ENCODE data around the gene LONP1.
A peak's percentile ranks its signal among the peaks of the same experiment; 100 is the strongest.
"Not testable (repeated sequence)": the region's sequence is repeated elsewhere in the genome, so short reads cannot be mapped to it uniquely, and the experiment has no call there.

LONP1 gene, protein sequence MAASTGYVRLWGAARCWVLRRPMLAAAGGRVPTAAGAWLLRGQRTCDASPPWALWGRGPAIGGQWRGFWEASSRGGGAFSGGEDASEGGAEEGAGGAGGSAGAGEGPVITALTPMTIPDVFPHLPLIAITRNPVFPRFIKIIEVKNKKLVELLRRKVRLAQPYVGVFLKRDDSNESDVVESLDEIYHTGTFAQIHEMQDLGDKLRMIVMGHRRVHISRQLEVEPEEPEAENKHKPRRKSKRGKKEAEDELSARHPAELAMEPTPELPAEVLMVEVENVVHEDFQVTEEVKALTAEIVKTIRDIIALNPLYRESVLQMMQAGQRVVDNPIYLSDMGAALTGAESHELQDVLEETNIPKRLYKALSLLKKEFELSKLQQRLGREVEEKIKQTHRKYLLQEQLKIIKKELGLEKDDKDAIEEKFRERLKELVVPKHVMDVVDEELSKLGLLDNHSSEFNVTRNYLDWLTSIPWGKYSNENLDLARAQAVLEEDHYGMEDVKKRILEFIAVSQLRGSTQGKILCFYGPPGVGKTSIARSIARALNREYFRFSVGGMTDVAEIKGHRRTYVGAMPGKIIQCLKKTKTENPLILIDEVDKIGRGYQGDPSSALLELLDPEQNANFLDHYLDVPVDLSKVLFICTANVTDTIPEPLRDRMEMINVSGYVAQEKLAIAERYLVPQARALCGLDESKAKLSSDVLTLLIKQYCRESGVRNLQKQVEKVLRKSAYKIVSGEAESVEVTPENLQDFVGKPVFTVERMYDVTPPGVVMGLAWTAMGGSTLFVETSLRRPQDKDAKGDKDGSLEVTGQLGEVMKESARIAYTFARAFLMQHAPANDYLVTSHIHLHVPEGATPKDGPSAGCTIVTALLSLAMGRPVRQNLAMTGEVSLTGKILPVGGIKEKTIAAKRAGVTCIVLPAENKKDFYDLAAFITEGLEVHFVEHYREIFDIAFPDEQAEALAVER

GRCh38 chr19:5719961-5720790, at the start of gene LONP1, which contains the start of gene CATSPERD:
Gene LONP1, minus strand, starts transcription at chr19:5720146. Its CDS starts 14 bp downstream, at chr19:5720132.
Gene CATSPERD, plus strand, starts transcription at chr19:5720637. Its CDS starts 101 bp downstream, at chr19:5720738.
- DNase-seq (ENCODE audit: low spot score): peak; percentile 100

DNA sequence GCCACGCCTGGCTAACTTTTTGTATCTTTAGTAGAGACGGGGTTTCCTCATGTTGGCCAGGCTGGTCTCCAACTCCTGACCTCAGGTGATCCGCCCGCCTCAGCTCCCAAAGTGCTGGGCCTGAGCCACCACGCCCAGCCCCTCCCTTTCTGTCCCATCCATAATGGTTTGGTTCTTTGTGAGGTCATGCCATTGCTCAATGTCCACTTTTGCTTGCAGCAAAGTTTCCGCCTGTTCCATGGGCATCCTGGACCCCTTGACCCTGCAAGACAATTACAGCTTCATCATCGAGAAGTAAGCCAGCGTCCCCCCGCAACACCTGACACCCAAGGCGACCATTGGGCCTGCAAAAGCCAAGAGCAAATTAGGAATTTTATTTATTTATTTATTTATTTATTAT, 48.0 kb upstream of the LONP1 start:
- no peak for DNase-seq (ENCODE audit: low spot score)

DNA sequence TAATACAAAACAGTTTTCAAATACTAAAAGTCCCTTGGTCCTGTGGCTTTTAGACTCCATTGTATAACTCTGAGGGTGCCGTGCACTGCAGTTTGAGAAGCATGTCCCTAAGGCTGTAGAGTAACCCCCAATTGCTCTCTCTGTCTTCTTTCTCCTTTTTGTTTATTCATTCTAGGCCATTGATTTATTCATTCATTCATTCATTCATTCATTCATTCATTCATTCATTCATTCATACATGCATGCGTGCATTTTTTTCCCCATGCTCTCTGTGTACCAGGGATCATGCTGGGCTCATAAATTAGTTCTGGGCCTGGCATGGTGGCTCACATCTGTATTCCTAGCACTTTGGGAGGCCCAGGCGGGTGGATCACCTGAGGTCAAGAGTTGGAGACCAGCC, 45.3 kb upstream of the LONP1 start:
- DNase-seq (ENCODE audit: low spot score): no peak

DNA sequence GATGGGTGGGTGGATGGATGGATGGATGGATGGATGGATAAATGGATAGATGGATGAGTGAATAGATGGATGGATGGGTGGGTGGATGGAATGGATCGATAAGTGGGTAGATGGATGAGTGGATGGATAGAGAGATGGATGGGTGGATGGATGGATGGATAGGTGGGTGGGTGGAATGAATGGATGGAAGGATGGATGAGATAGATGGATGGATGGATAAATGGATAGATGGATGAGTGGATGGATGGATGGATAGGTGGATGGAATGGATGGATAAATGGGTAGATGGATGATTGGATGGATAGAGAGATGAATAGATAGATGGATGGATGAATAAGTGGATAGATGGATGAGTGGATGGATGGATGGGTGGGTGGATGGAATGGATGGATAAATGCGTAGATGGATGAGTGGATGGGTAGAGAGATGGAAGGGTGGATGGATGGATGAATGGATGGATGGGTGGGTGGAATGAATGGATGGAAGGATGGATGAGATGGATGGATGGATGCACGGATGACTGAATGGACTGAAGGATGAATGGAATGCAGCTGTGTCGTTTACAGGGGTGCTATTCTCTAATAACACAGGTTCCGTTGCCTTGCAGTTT, 42.8 kb upstream of the LONP1 start:
- no peak for DNase-seq (ENCODE audit: low spot score)

DNA sequence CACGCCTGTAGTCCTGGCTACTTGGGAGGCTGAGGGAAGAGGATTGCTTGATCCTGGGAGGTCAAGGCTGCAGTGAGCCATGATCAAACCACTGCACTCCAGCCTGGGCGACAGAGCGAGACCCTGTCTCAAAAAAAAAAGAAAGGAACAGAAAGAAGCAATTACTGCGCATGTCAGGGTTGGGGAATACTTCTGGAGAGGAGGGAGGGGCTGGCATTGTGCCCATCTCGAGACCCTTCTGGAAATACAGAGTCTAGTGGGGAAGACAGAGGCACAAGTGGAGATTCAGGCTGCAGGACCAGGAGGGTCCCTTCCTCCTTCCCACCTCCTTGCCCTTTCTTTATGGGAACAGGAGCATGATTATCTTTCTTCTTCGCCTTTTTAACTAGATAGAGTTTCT, 33.8 kb upstream of the LONP1 start:
- no peak for DNase-seq (ENCODE audit: low spot score)

DNA sequence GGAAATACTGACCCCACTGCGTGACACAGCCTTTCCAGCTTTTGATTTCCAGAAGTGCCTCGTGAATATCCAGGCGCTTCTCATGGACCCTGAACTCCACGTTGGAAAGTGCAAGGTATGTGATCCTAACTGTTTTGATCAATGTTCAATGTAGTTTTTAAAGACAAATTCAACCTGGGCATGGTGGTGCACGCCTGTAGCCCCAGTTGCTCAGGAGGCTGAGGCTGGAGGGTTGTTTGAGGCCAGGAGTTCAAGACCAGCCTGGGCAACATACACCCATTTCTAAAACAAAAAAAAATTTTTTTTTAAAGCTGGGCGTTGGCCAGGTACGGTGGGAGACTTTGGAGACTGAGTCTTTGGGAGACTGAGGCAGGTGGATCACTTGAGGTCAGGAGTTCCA, 31.8 kb upstream of the LONP1 start:
- DNase-seq (ENCODE audit: low spot score): no peak

GRCh38 chr19:5749505-5749904, 29.6 kb upstream of the LONP1 start:
- DNase-seq (ENCODE audit: low spot score): no peak

DNA sequence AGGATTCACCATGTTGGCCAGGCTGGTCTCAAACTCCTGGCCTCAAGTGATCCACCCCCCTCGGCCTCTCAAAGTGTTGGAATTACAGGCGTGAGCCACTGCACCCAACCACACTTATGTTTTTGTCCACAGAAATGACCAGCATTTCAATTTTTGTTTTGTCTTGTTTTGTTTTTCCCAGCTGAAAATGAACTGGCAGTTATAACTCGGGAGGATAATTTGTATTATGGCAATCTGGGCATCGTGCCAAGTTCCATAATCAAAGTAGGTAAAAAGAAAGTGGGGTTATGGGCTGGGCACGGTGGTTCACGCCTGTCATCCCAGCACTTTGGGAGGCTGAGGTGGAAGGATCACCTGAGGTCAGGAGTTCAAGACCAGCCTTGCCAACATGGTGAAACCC, 29.0 kb upstream of the LONP1 start:
- not testable (repeated sequence) for DNase-seq (ENCODE audit: low spot score)

DNA sequence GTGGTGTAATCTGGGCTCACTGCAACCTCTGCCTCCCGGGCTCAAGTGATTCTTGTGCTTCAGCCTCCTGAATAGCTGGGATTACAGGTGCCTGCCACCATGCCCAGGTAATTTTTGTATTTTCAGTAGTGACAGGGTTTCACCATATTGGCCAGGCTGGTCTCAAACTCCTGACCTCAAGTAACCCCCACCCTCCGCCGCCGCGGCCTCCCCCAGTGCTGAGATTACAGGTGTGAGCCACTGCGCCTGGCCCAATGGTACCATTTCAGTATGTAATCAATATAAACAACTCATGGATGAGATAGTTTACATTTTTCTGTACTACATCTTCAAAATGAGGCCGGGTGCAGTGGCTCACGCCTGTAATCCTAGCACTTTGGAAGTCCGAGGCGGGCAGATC, 25.1 kb upstream of the LONP1 start:
- not testable (repeated sequence) for DNase-seq (ENCODE audit: low spot score)

DNA sequence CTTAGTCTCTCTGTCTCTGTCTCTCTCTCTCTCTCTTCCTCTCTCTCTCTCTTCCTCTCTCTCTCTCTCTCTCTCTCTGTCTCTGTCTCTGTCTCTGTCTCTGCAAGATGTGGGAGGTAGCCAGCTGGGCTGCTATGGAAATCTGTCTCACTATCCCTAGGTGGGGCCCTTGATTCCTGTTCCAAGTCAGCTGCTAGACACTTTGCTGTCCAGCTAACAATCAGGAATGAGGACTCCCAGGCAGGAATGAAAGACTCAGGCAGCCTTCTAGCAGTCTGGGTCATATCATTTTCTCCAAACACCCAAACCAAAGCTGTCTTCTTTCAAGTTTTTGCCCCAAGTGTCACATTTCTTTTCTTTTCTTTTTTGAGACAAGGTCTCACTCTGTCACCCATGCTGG, 23.7 kb upstream of the LONP1 start:
- DNase-seq (ENCODE audit: low spot score): peak; percentile 26

- DNase-seq (ENCODE audit: low spot score): no peak
Measured at GRCh38 chr19:5742051-5742450, 22.1 kb upstream of the LONP1 start.

DNA sequence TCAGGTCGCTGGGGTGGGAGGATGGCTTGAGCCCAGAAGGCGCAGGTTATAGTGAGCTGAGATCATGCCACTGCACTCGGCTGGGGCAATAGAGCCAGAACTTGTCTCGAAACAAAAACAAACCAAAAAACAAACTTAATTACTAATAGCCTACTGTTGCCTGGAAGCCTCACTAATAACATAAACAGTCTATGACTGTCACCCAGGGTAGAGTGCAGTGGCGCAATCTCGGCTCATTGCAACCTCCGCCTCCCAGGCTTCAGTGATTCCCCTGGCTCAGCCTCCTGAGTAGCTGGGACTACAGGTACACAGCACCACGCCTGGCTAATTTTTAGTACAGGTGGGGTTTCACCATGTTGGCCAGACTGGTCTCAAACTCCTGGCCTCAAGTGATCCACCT, 18.5 kb upstream of the LONP1 start:
- no peak for DNase-seq (ENCODE audit: low spot score)

- DNase-seq (ENCODE audit: low spot score): not testable (repeated sequence)
Measured at GRCh38 chr19:5733172-5733571, 13.2 kb upstream of the LONP1 start.

DNA sequence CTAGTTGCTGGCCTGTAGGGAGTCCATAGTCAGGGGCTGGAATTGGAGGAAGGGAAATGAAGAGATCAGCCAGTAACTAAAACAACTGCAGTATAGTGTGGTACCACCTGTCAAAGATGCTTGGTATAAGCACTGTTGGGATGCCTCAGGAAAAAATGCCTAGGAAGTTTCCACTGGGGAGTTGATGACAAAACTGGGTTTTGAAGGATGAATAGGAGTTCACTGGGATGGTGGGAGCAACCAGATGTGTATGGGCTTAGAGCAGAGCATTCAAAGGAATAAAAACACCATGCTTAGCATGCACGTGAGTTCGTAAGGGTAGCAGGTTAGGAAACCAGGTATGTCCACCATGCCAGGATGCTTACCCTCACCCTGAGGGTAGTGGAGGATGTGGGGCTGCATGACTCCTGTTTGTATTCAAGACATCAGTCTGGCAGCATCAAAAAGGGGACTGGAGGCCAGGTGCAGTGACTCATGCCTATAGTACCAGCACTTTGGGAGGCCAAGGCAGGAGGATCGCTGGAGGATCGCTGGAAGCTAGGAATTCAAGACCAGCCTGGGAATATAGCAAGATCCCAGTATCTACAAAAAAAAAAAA, 7.6 kb upstream of the LONP1 start:
- no peak for DNase-seq (ENCODE audit: low spot score)

DNA sequence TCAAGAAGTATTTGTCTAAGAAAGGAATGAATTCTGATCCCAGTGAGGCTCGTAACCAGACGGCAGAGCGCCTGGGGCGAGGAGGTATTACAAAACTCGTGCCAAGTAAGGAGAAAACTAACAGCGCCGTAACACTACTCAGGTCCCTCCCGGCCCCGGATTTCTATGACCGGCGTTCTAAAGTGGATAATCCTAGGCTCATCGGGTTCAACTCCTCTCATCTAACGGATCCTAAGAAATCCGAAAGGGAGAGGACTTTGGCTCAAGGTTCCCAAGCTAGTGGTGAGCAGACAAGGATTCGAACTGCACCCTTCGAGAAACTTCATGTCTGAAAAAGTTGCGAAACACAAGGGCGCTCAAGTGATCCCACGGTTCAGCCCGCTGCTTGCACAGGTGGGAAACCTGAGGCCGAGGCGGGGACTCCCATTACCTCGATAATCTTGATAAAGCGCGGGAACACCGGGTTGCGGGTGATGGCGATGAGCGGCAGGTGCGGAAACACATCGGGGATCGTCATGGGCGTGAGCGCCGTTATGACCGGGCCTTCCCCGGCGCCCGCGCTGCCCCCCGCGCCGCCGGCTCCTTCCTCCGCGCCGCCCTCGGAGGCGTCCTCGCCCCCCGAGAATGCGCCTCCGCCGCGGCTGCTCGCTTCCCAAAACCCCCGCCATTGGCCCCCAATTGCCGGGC, 529 bp downstream of the LONP1 start:
- no peak for DNase-seq (ENCODE audit: low spot score)

GRCh38 chr19:5718579-5719273, 1.2 kb downstream of the LONP1 start:
- DNase-seq (ENCODE audit: low spot score): peak; percentile 79

DNA sequence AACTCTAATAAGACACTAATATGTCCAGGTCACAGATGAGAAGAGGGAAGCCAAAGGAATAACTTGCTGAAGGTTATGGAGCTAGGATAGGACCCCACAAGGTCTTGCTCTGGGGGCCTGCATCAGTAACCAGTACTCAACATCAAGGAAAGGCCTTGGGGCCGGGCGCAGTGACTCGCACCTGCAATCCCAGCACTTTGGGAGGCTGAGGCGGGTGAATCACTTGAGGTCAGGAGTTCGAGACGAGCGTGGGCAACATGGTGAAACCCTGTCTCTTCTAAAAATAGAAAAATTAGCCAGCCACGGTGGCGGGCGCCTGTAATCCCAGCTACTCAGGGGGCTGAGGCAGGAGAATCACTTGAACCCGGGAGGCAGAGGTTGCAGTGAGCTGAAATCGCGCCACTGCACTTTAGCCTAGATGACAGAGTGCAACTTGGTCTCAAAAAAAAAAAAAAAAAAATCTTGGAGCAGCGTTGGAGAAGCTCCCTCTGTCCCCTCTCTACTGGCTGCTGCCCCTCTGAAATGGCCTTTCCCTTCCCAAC, 1.8 kb downstream of the LONP1 start:
- no peak for DNase-seq (ENCODE audit: low spot score)

DNA sequence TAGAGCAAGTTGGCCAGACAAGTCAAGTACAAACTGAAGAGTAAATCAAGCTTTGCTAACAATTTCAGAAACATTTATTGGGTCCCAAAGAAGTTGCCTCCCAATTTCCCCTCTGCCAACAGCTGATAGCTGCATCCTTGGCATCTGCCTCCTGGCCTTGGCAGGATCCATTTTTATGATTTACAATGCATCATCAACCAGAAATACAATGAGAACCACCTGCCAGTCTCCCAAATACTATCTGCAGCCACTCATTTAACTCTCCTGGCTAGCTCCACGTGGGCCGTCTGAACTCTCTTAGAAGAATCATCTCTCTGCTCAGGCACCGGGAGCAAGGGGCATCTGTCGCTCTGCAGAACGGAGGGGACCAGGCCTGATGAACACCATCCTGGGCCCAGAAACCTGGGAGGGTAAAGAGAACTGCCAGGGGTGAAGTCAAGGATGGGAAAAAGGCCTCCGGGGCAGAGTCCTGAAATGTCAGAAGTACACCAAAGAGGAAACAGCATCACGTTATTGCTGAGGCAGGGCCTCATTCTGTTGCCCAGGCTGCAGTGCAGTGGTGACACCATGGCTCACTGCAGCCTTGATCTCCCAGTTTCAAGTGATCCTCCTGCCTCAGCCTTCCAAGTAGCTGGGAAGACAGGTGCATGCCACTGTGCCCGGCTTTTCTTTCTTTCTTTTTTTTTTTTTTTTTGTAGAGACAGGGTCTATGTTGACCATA, 2.6 kb downstream of the LONP1 start:
- DNase-seq (ENCODE audit: low spot score): no peak

DNA sequence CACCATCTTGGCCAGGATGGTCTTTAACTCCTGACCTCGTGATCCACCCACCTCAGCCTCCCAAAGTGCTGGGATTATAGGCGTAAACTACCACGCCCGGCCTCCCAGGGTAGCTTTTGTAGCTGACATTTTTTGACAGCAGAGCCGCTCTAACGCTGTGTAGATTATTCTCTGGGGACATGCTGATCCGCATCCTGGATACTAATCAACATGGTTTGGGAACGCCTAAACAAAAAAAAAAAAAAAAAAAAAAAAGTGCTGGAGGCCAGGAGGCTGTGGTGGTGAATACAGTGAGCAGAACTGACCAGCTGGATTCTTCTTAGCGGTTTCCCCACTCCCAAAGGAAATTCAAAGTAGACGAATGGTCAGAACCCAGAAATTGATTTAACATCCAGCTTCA, 5.1 kb downstream of the LONP1 start:
- DNase-seq (ENCODE audit: low spot score): no peak
